Liver (tissue), 9 donors: ENCODE measurements around the gene PPM1D. TPM values are rescaled to one million over a fixed set of nuclear protein-coding genes. Genes with fewer than 3 reads are reported as not detected.

Source experiments
- DNase-seq: peaks from one replicate; pipeline ENCODE4 v3.0.0-alpha.2; 2017; ENCODE audit warnings: low spot score
- H3K27ac ChIP-seq, 2 donors: one replicate each; pipeline ENCODE4 v1.7.0; 2013; ENCODE audit warnings: inconsistent platforms in 2 of 2, low read length in 2 of 2, control low read depth in 1 of 2, low read depth in 1 of 2, mild to moderate bottlenecking in 1 of 2
- H3K27me3 ChIP-seq, 4 donors: one replicate each; pipeline versions ENCODE4 v1.6.1 to v1.7.0; 2013; ENCODE audit warnings: low read length in 3 of 4, inconsistent platforms in 1 of 4, mild to moderate bottlenecking in 1 of 4, moderate library complexity in 1 of 4; ENCODE audit not compliant: control insufficient read depth in 4 of 4, insufficient read depth in 4 of 4
- H3K36me3 ChIP-seq, 4 donors: one replicate each; pipeline versions ENCODE4 v1.6.1 to v1.7.0; 2013; ENCODE audit warnings: low read length in 3 of 4, mild to moderate bottlenecking in 3 of 4, low read depth in 1 of 4, moderate library complexity in 1 of 4; ENCODE audit not compliant: control insufficient read depth in 4 of 4, insufficient read depth in 3 of 4
- H3K4me1 ChIP-seq, 4 donors: one replicate each; pipeline versions ENCODE4 v1.6.1 to v1.7.0; 2013; ENCODE audit warnings: low read length in 3 of 4, mild to moderate bottlenecking in 3 of 4, moderate library complexity in 1 of 4; ENCODE audit not compliant: control insufficient read depth in 4 of 4, insufficient read depth in 4 of 4
- H3K4me3 ChIP-seq, 3 donors: one replicate each; pipeline versions ENCODE4 v1.6.1 to v1.7.0; 2013; ENCODE audit warnings: low read length in 3 of 3, control low read depth in 1 of 3, low read depth in 1 of 3, mild to moderate bottlenecking in 1 of 3
- H3K9ac ChIP-seq, 2 donors: one replicate each; pipeline ENCODE4 v1.7.0; 2013; ENCODE audit warnings: low read length in 2 of 2, mild to moderate bottlenecking in 2 of 2, moderate library complexity in 2 of 2, control low read depth in 1 of 2, low read depth in 1 of 2
- H3K9me3 ChIP-seq, 4 donors: one replicate each; pipeline versions ENCODE4 v1.6.1 to v1.7.0; 2013; ENCODE audit warnings: low read length in 3 of 4; ENCODE audit not compliant: control insufficient read depth in 4 of 4
- ATF3 ChIP-seq: IDR thresholded peaks from 2 replicates; pipeline ENCODE4 v1.6.1; 2016; ENCODE audit warnings: antibody characterized with exemption
- EGR1 ChIP-seq, 2 donors: IDR thresholded peaks; 2 replicates each; pipeline ENCODE4 v1.6.1; 2016 to 2018; ENCODE audit warnings: antibody characterized with exemption in 2 of 2, low read depth in 2 of 2
- FOXA1 ChIP-seq: IDR thresholded peaks from 2 replicates; pipeline ENCODE4 v1.6.1; 2016; ENCODE audit warnings: antibody characterized with exemption
- FOXA2 ChIP-seq: IDR thresholded peaks from 2 replicates; pipeline ENCODE4 v1.6.1; 2016; ENCODE audit warnings: antibody characterized with exemption
- GABPA ChIP-seq, 2 donors: IDR thresholded peaks in 1 of 2; conservative IDR thresholded peaks in 1 of 2; 2 replicates each; pipeline ENCODE4 v1.6.1; 2016; ENCODE audit warnings: antibody characterized with exemption in 2 of 2, mild to moderate bottlenecking in 1 of 2, moderate library complexity in 1 of 2
- HNF4A ChIP-seq, 2 donors: conservative IDR thresholded peaks; 2 replicates each; pipeline ENCODE4 v1.6.1; 2016; ENCODE audit warnings: antibody characterized with exemption in 2 of 2, mild to moderate bottlenecking in 2 of 2
- JUND ChIP-seq, 2 donors: IDR thresholded peaks; 2 replicates each; pipeline ENCODE4 v1.6.1; 2016; ENCODE audit warnings: antibody characterized with exemption in 2 of 2
- RAD21 ChIP-seq, 2 donors: IDR thresholded peaks; 2 replicates each; pipeline ENCODE4 v1.6.1; 2016; ENCODE audit warnings: antibody characterized with exemption in 2 of 2, mild to moderate bottlenecking in 2 of 2
- SP1 ChIP-seq: IDR thresholded peaks from 2 replicates; pipeline ENCODE4 v1.6.1; 2018; ENCODE audit warnings: antibody characterized with exemption, mild to moderate bottlenecking
- TAF1 ChIP-seq: conservative IDR thresholded peaks from 2 replicates; pipeline ENCODE4 v1.6.1; 2016; ENCODE audit warnings: antibody characterized with exemption, mild to moderate bottlenecking
- YY1 ChIP-seq: IDR thresholded peaks from 2 replicates; pipeline ENCODE4 v1.6.1; 2016; ENCODE audit warnings: antibody characterized with exemption, mild to moderate bottlenecking
- WGBS: extraction: QIAGEN DNeasy Blood & Tissue Kit; methylation state at CpG from one replicate; pipeline ENCODE4 v1.1.7; 2013; 5-methylcytosine and 5-hydroxymethylcytosine counted together
- polyA plus RNA-seq, 2 donors: library from polyadenylated mRNA; stranded (reverse) in 1 of 2; unstranded in 1 of 2; fragments of 200-250 nt in 1 of 2; fragments of >200 nt in 1 of 2; fragmentation: Nextera tagmentation in 1 of 2; extraction: Ambion mirVana in 1 of 2; gene quantifications; one replicate each; pipeline versions ENCODE4 v1.2.1 to v1.2.3, GENCODE V29; 2013 to 2015
- total RNA-seq, 2 donors: library from RNA; depleted of rRNA; stranded (reverse); fragments of >200 nt; gene quantifications; one replicate each; pipeline ENCODE4 v1.2.3, GENCODE V29; 2014
- TF ChIP-seq, protein P1 (sequence below): fragments of 150-350 bp; IDR thresholded peaks from 2 replicates; pipeline ENCODE4 v1.5.1; 2017; ENCODE audit warnings: improper control_type of control experiment, low read depth, low read length; ENCODE audit not compliant: missing input control
- TF ChIP-seq, protein P2 (sequence below): IDR thresholded peaks from 2 replicates; pipeline ENCODE4 v1.6.1; 2016; ENCODE audit warnings: antibody characterized with exemption, mild to moderate bottlenecking
- donor health status: healthy.
- donor health status: healthy.
- donor health status: healthy.
- donor health status: healthy.
- donor health status: healthy.

Gene PPM1D
- total and polyA plus RNA-seq, 4 donors, result 2.0 to 8.7 (median 5.0) TPM

- WGBS, result 98% methylated on average over 2 of the region's 2 CpGs
- Histone ChIP-seq H3K36me3 (no peaks in the 10 kb centered on the region), H3K4me3 (no peak overlapping the region), H3K9ac (no peak overlapping the region), H3K9me3 (no peaks in the 10 kb centered on the region), H3K4me1 (peaks cover 0 to 9% (median 5%) of the 10 kb centered on the region in 4 donors), H3K27ac (no peak overlapping the region), H3K27me3 (no peaks in the 10 kb centered on the region)
- TF ChIP-seq FOXA1, result no peak
- TF ChIP-seq ATF3, result no peak
- TF ChIP-seq FOXA2, result no peak
- TF ChIP-seq RAD21 (IDR thresholded peaks at IDR 0.05), result no peak
- no peak for TF ChIP-seq HNF4A (conservative IDR thresholded peaks at IDR 0.05)
- TF ChIP-seq, protein P1, sequence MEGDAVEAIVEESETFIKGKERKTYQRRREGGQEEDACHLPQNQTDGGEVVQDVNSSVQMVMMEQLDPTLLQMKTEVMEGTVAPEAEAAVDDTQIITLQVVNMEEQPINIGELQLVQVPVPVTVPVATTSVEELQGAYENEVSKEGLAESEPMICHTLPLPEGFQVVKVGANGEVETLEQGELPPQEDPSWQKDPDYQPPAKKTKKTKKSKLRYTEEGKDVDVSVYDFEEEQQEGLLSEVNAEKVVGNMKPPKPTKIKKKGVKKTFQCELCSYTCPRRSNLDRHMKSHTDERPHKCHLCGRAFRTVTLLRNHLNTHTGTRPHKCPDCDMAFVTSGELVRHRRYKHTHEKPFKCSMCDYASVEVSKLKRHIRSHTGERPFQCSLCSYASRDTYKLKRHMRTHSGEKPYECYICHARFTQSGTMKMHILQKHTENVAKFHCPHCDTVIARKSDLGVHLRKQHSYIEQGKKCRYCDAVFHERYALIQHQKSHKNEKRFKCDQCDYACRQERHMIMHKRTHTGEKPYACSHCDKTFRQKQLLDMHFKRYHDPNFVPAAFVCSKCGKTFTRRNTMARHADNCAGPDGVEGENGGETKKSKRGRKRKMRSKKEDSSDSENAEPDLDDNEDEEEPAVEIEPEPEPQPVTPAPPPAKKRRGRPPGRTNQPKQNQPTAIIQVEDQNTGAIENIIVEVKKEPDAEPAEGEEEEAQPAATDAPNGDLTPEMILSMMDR, result no peak
- TF ChIP-seq, protein P2, sequence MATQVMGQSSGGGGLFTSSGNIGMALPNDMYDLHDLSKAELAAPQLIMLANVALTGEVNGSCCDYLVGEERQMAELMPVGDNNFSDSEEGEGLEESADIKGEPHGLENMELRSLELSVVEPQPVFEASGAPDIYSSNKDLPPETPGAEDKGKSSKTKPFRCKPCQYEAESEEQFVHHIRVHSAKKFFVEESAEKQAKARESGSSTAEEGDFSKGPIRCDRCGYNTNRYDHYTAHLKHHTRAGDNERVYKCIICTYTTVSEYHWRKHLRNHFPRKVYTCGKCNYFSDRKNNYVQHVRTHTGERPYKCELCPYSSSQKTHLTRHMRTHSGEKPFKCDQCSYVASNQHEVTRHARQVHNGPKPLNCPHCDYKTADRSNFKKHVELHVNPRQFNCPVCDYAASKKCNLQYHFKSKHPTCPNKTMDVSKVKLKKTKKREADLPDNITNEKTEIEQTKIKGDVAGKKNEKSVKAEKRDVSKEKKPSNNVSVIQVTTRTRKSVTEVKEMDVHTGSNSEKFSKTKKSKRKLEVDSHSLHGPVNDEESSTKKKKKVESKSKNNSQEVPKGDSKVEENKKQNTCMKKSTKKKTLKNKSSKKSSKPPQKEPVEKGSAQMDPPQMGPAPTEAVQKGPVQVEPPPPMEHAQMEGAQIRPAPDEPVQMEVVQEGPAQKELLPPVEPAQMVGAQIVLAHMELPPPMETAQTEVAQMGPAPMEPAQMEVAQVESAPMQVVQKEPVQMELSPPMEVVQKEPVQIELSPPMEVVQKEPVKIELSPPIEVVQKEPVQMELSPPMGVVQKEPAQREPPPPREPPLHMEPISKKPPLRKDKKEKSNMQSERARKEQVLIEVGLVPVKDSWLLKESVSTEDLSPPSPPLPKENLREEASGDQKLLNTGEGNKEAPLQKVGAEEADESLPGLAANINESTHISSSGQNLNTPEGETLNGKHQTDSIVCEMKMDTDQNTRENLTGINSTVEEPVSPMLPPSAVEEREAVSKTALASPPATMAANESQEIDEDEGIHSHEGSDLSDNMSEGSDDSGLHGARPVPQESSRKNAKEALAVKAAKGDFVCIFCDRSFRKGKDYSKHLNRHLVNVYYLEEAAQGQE, result no peak
- no peak for TF ChIP-seq GABPA (IDR thresholded peaks at IDR 0.05 in 1 of 2, conservative IDR thresholded peaks at IDR 0.05 in 1 of 2)
- no peak for TF ChIP-seq TAF1
- no peak for TF ChIP-seq SP1
- TF ChIP-seq YY1, result no peak
- TF ChIP-seq JUND (IDR thresholded peaks at IDR 0.05), result no peak
- TF ChIP-seq EGR1 (IDR thresholded peaks at IDR 0.05; ENCODE audit: low read depth in 2 of 2), result no peak
- DNase-seq, result no peak
These were observed 5.3 kb upstream of the PPM1D start for GRCh38 chr17:60594734-60595133.

- Histone ChIP-seq H3K27me3 (no peaks in the 10 kb centered on the region), H3K9ac (no peak overlapping the region), H3K4me1 (peaks cover 1 to 18% (median 7%) of the 10 kb centered on the region in 4 donors), H3K4me3 (no peak overlapping the region), H3K9me3 (no peaks in the 10 kb centered on the region), H3K27ac (no peak overlapping the region), H3K36me3 (no peaks in the 10 kb centered on the region)
- DNase-seq, result no peak
- TF ChIP-seq FOXA2, result no peak
- WGBS, result 98% methylated on average over 6 of the region's 6 CpGs
These were observed 2.7 kb upstream of the PPM1D start for GRCh38 chr17:60597297-60597696.
